ENCODE measurements around the gene FEV.

The FEV gene

GRCh38 chr2:219022616-219023015, 37.6 kb upstream of the FEV start:
- DNase-seq (ENCODE audit: extremely low read depth, low read depth): no peak
- no peak overlapping the region for H3K4me3 ChIP-seq (replicated peaks; ENCODE audit: low read depth, low read length)
- TF ChIP-seq CTCF (IDR thresholded peaks at IDR 0.05; ENCODE audit: low read depth, low read length, missing control alignments): no peak

GRCh38 chr2:219022041-219022440, 37.1 kb upstream of the FEV start:
- DNase-seq (ENCODE audit: extremely low read depth, low read depth): no peak
- TF ChIP-seq CTCF (IDR thresholded peaks at IDR 0.05; ENCODE audit: low read depth, low read length, missing control alignments): no peak
- no peak overlapping the region for H3K4me3 ChIP-seq (replicated peaks; ENCODE audit: low read depth, low read length)

- DNase-seq (ENCODE audit: extremely low read depth, low read depth): no peak
Measured at GRCh38 chr2:219021591-219021990, 36.6 kb upstream of the FEV start.

GRCh38 chr2:219020604-219021365, 35.8 kb upstream of the FEV start:
- TF ChIP-seq CTCF (IDR thresholded peaks at IDR 0.05; ENCODE audit: low read depth, low read length, missing control alignments): no peak
- DNase-seq (ENCODE audit: extremely low read depth, low read depth): no peak
- no peak overlapping the region for H3K4me3 ChIP-seq (replicated peaks; ENCODE audit: low read depth, low read length)

More at GRCh38 chr2:219021591-219021990, 36.6 kb upstream of the FEV start:
- no peak overlapping the region for H3K4me3 ChIP-seq (replicated peaks; ENCODE audit: low read depth, low read length)
- no peak for TF ChIP-seq CTCF (IDR thresholded peaks at IDR 0.05; ENCODE audit: low read depth, low read length, missing control alignments)

GRCh38 chr2:219019436-219019835, 34.5 kb upstream of the FEV start:
- DNase-seq (ENCODE audit: extremely low read depth, low read depth): no peak
- H3K4me3 ChIP-seq (replicated peaks; ENCODE audit: low read depth, low read length): no peak overlapping the region
- no peak for TF ChIP-seq CTCF (IDR thresholded peaks at IDR 0.05; ENCODE audit: low read depth, low read length, missing control alignments)

- DNase-seq (ENCODE audit: extremely low read depth, low read depth): no peak
- TF ChIP-seq CTCF (IDR thresholded peaks at IDR 0.05; ENCODE audit: low read depth, low read length, missing control alignments): no peak
- no peak overlapping the region for H3K4me3 ChIP-seq (replicated peaks; ENCODE audit: low read depth, low read length)
Measured at GRCh38 chr2:219018726-219019125, 33.7 kb upstream of the FEV start.

- H3K4me3 ChIP-seq (replicated peaks; ENCODE audit: low read depth, low read length): no peak overlapping the region
- no peak for DNase-seq (ENCODE audit: extremely low read depth, low read depth)
- TF ChIP-seq CTCF (IDR thresholded peaks at IDR 0.05; ENCODE audit: low read depth, low read length, missing control alignments): no peak
Measured at GRCh38 chr2:219018286-219018685, 33.3 kb upstream of the FEV start.

All from HFF-Myc (cell line).